ENCODE measurements around the gene GDI2. TPM values are rescaled to one million over a fixed set of nuclear protein-coding genes. Genes with fewer than 3 reads are reported as not detected.

GDI2 gene
- total RNA-seq, 1 experiment from 2014 or later = 321 TPM

DNA sequence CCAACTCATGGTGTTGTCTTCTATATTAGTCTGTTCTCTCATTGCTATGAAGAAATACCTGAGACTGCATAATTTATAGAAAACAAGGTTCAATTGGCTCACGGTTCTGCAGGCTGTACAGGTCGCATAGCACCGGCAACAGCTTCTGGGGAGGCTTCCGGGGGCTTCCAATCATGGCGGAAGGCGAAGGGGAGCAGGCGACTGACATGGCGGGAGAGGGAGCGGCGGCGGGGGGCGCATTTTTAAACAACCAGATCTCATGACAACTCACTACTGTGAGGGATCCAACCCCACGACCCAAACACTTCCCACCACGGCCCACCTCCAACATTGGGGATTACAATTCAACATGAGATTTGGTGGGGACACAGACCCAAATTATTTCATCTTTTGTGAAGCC is 28.7 kb upstream of the GDI2 start:
- TF ChIP-seq, protein P1, sequence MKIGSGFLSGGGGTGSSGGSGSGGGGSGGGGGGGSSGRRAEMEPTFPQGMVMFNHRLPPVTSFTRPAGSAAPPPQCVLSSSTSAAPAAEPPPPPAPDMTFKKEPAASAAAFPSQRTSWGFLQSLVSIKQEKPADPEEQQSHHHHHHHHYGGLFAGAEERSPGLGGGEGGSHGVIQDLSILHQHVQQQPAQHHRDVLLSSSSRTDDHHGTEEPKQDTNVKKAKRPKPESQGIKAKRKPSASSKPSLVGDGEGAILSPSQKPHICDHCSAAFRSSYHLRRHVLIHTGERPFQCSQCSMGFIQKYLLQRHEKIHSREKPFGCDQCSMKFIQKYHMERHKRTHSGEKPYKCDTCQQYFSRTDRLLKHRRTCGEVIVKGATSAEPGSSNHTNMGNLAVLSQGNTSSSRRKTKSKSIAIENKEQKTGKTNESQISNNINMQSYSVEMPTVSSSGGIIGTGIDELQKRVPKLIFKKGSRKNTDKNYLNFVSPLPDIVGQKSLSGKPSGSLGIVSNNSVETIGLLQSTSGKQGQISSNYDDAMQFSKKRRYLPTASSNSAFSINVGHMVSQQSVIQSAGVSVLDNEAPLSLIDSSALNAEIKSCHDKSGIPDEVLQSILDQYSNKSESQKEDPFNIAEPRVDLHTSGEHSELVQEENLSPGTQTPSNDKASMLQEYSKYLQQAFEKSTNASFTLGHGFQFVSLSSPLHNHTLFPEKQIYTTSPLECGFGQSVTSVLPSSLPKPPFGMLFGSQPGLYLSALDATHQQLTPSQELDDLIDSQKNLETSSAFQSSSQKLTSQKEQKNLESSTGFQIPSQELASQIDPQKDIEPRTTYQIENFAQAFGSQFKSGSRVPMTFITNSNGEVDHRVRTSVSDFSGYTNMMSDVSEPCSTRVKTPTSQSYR (CRISPR knock-in tag; IDR thresholded peaks at IDR 0.05) = no peak
- TF ChIP-seq, protein P2, sequence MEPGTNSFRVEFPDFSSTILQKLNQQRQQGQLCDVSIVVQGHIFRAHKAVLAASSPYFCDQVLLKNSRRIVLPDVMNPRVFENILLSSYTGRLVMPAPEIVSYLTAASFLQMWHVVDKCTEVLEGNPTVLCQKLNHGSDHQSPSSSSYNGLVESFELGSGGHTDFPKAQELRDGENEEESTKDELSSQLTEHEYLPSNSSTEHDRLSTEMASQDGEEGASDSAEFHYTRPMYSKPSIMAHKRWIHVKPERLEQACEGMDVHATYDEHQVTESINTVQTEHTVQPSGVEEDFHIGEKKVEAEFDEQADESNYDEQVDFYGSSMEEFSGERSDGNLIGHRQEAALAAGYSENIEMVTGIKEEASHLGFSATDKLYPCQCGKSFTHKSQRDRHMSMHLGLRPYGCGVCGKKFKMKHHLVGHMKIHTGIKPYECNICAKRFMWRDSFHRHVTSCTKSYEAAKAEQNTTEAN (CRISPR knock-in tag; IDR thresholded peaks at IDR 0.05) = no peak
- TF ChIP-seq, protein P3, sequence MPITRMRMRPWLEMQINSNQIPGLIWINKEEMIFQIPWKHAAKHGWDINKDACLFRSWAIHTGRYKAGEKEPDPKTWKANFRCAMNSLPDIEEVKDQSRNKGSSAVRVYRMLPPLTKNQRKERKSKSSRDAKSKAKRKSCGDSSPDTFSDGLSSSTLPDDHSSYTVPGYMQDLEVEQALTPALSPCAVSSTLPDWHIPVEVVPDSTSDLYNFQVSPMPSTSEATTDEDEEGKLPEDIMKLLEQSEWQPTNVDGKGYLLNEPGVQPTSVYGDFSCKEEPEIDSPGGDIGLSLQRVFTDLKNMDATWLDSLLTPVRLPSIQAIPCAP (CRISPR knock-in tag; IDR thresholded peaks at IDR 0.05) = no peak
- TF ChIP-seq, protein P4, sequence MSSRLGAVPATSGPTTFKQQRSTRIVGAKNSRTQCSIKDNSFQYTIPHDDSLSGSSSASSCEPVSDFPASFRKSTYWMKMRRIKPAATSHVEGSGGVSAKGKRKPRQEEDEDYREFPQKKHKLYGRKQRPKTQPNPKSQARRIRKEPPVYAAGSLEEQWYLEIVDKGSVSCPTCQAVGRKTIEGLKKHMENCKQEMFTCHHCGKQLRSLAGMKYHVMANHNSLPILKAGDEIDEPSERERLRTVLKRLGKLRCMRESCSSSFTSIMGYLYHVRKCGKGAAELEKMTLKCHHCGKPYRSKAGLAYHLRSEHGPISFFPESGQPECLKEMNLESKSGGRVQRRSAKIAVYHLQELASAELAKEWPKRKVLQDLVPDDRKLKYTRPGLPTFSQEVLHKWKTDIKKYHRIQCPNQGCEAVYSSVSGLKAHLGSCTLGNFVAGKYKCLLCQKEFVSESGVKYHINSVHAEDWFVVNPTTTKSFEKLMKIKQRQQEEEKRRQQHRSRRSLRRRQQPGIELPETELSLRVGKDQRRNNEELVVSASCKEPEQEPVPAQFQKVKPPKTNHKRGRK (CRISPR knock-in tag; IDR thresholded peaks at IDR 0.05; ENCODE audit: borderline replicate concordance) = no peak
- TF ChIP-seq ZNF121 (CRISPR knock-in tag; IDR thresholded peaks at IDR 0.05) (no peak), ZNF232 (CRISPR knock-in tag; IDR thresholded peaks at IDR 0.05) (no peak), NR3C1 (CRISPR knock-in tag; conservative IDR thresholded peaks at IDR 0.05; ENCODE audit: low read depth) (no peak), TCF7 (CRISPR knock-in tag; IDR thresholded peaks at IDR 0.05; ENCODE audit: low read depth) (no peak), SOX15 (CRISPR knock-in tag; IDR thresholded peaks at IDR 0.05) (no peak), NFYB (CRISPR knock-in tag; conservative IDR thresholded peaks at IDR 0.05; ENCODE audit: low read depth) (no peak), ESRRA (CRISPR knock-in tag; IDR thresholded peaks at IDR 0.05; ENCODE audit: borderline replicate concordance) (no peak), GABPB1 (CRISPR knock-in tag; IDR thresholded peaks at IDR 0.05) (no peak), ZNF263 (CRISPR knock-in tag; IDR thresholded peaks at IDR 0.05; ENCODE audit: low read depth) (no peak), NFE2L1 (CRISPR knock-in tag; IDR thresholded peaks at IDR 0.05) (no peak), ELF4 (CRISPR knock-in tag; IDR thresholded peaks at IDR 0.05; ENCODE audit: low read depth) (no peak)
- TF ChIP-seq, protein P5, sequence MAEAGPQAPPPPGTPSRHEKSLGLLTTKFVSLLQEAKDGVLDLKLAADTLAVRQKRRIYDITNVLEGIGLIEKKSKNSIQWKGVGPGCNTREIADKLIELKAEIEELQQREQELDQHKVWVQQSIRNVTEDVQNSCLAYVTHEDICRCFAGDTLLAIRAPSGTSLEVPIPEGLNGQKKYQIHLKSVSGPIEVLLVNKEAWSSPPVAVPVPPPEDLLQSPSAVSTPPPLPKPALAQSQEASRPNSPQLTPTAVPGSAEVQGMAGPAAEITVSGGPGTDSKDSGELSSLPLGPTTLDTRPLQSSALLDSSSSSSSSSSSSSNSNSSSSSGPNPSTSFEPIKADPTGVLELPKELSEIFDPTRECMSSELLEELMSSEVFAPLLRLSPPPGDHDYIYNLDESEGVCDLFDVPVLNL (CRISPR knock-in tag; IDR thresholded peaks at IDR 0.05; ENCODE audit: borderline replicate concordance, low read depth) = no peak
- TF ChIP-seq, protein P6, sequence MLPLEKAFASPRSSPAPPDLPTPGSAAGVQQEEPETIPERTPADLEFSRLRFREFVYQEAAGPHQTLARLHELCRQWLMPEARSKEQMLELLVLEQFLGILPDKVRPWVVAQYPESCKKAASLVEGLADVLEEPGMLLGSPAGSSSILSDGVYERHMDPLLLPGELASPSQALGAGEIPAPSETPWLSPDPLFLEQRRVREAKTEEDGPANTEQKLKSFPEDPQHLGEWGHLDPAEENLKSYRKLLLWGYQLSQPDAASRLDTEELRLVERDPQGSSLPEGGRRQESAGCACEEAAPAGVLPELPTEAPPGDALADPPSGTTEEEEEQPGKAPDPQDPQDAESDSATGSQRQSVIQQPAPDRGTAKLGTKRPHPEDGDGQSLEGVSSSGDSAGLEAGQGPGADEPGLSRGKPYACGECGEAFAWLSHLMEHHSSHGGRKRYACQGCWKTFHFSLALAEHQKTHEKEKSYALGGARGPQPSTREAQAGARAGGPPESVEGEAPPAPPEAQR (CRISPR knock-in tag; IDR thresholded peaks at IDR 0.05) = no peak
- TF ChIP-seq, protein P7, sequence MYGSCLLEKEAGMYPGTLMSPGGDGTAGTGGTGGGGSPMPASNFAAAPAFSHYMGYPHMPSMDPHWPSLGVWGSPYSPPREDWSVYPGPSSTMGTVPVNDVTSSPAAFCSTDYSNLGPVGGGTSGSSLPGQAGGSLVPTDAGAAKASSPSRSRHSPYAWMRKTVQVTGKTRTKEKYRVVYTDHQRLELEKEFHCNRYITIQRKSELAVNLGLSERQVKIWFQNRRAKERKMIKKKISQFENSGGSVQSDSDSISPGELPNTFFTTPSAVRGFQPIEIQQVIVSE (CRISPR knock-in tag; IDR thresholded peaks at IDR 0.05; ENCODE audit: borderline replicate concordance) = no peak
- Mint-ChIP-seq H3K27me3 (ENCODE audit: low read depth) (no peaks in the 10 kb centered on the region), H3K9me3 (no peaks in the 10 kb centered on the region), H3K4me1 (peaks cover 6% of the 10 kb centered on the region), H3K27ac (no peak overlapping the region), H3K36me3 (no peaks in the 10 kb centered on the region), H3K4me3 (no peak overlapping the region)
- POLR2A ChIA-PET = no interaction called here
- no peak for DNase-seq (ENCODE audit: low spot score)
- no peak for ATAC-seq
- CTCF ChIA-PET = interaction anchor here (0.8 kb wide), 1 partner anchor 48 kb away, joined by 3 read pairs; the partner anchor contains the start of gene ANKRD16
